ENCODE results near the gene SECTM1.

The SECTM1 gene

DNA sequence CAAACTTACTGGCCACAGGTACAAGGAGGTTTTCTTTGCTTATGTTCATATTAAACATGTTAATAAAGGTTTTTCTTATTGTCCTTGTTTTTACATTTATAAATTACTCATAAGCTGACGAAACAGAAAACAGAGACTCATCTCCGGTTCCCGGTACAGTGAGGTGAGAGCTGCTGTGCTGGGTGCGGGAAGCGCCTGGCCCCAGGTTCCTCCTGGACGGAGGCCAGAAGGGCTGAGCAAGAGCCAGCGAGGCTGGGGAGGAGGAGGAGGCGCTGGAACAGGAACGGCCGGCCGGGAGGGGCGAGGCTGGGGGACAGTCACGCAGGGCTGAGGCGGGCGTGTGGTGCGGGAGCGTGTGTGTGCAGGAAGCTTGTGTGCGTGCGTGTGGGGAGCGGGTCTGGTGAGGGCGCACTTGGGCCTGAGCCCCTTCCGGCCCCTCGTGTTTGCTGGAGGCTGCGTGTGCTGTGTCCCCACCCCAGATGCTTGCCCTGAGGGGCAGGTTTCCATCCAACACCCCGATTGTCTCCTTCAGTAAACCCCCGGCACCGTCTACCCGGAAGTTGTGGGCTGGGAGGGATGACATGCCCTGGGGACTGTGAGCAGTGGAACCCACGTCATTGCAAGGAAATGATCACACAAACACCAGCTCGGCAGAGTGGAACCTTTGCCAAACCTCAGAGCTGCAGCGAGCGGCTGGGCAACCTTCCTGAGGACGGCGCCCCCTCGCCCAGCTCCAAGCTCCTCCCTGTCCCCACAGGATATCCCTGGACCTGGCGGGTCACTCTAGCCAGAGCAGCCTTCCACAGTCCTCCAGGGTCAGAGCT, 35.6 kb downstream of the SECTM1 start:
- DNase-seq = peak; percentile 96

DNA sequence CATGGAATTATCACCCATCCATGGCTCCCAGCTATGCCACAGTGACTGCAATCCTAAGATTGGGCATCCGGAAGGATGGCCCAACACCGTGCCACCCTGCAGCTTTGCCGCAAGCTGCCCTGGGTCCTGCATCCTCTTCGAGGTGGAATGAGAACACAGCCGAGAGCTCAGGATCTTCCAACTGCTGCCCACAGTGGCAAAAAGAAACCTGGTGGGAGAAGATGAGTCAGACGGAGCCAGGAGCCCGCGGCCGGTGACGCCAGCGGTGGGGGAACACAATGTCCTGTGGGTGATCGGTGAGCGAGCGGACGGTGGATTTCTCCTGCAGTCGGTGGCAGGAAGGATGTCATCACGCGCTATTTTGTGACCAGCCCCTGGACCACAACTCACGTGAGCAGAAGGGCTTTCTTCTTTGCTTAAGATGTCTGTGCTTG, 36.3 kb downstream of the SECTM1 start:
- peak; percentile 94 for DNase-seq

DNA sequence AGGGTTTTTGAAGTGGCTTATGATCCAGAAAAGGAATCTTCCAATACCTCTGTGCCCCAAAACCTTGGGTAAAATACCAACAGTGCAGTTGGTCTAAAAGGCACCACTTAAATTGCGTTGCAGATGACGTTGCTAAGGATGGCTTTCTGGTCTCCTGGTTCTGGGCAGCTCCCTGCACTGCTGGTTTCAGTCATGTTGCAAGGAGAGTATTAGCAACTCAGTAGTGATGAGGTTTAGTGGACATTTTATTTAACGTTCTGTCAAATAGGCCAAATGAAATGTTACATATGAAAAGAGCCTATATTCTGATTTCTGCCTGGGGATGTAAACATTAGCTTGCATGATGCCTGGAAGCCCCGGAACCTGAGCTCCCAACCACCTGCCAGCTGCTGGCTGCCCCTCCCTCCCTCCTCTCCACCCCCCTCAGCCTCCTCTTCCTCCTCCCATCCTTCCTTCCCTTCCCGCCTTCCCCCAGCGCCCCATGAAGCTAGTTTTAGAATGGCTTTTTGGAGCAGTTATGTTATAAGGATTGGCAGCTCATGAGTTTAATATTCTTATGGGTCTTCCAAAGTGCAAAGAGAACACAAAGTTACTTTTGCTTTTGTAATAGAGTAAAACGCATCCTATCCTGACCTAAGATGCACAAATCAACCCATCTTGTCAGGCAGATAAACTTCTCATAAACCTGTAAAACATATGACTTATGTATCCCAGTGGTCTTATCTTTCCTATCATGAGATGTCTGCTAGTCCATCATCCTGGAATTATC, 36.9 kb downstream of the SECTM1 start:
- no peak for DNase-seq

DNA sequence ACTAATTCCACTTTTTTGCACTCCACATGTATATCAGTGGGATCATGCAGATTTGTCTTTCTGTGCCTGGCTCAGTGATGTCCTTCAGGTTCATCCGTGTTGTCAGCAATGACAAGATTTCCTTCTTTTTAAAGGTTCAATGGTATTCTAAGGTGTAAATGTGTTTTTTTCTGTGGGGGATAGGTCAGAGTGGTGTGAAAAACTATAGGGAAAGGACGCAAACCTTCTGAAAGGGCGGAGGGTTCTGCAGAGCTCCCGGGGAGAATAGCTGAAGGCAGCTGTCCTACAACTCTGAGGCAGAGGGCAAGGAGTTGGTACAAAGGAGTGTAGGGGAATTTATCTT, 38.1 kb downstream of the SECTM1 start:
- no peak for DNase-seq

DNA sequence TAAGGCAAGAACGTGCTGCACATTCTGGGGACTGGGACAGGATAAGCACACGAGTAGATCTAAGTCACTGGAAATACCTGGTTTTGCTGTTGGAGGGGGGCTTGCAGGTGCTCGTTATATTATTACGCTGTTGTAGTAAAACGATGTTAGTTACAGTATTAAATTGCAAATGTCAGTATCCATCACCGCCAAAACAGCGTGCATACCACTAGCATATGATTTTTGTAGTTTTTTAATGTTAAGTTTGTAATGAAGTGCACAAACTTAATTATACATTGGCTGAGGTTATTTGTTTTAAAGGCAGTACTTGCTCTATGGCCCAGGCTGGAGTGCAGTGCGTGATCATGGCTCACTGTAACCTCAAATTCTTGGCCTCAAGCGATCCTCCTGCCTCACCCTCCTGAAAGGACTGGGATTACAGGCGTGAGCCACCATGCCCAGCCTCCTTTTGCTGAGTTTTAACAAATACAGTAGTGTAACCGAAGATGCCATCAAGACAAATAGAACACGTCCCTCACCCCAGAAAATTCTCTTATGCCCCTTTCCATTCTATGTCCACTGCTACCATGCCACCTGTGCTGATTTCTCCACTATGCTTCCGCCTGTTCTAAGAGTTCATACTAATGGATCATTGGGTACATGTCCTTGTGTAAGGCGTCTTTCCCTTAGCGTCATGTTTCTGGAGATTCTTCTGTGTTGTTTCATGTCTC, 39.3 kb downstream of the SECTM1 start:
- DNase-seq = no peak

DNA sequence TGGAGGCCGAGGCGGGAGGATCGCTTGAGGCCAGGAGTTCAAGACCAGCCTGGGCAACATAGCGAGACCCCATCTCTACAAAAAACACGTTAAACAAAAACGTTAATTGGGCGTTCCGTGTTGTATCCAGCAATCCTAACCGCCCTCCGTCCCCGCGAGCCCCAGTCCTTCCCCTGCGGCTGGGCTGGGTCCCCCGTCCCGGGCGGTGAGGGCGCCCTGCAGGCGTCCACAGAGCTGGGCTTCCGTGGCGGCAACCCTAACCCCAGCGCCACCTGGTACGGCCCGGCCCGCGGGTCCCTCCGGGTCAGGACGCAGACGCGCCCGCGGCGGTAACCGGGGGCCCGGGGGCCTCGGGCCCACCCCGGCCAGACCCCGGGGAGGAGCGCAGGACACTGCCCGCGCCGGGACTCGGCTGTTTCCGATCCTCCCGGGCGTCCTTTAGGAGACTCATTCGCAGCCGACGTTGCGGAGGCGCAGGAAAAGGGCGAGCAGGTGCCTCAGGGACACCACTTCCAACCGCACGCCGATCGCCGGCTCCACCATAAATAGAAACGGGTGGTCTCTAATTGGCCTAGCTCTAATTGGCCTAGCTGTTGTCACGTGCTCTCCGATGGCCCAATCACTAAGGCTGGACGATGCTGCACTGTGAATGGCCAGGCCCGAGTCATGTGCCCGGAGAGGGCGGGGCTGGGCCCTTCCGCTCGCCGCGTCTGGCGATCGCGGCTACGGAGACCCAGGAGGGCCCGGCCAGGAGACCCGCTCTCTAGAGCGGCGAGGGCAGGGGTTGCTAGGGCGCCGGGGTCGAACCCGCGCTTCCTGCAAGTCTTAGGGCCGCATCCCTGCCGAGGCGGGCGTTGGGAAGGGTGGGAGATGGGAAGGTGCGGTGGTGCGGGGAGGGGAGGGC, 41.1 kb downstream of the SECTM1 start:
- DNase-seq = peak; percentile 95

DNA sequence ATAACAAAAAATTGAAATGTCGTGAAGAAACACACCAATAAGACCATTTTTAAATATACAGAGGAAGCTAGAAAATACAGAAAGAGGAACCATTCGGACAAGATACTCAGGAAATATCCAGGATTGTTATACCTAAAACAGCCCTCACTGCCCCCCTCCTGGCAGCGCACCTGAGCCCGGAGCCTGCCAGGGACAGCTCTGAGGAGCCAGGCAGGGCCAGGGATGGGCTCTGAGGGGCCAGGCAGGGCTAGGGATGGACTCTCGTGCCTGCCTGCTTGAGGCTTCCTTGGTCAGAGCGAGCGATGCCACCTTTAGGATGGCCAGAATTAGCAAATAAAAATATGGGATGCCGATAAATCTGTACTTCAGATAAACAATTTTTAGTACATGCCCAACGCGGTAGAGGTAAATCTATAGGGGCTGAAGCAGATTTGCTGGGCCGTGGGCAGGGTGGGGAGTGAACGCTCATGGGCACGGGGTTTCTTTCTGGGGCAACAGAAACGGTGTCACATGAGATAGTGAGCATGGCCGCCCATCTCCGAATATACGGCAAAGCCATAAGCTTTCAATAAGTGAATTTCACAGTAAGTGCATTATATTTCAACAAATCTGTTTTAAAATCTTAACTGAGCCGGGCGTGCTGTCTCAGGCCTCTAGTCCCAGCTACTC, 41.9 kb downstream of the SECTM1 start:
- DNase-seq = no peak

DNA sequence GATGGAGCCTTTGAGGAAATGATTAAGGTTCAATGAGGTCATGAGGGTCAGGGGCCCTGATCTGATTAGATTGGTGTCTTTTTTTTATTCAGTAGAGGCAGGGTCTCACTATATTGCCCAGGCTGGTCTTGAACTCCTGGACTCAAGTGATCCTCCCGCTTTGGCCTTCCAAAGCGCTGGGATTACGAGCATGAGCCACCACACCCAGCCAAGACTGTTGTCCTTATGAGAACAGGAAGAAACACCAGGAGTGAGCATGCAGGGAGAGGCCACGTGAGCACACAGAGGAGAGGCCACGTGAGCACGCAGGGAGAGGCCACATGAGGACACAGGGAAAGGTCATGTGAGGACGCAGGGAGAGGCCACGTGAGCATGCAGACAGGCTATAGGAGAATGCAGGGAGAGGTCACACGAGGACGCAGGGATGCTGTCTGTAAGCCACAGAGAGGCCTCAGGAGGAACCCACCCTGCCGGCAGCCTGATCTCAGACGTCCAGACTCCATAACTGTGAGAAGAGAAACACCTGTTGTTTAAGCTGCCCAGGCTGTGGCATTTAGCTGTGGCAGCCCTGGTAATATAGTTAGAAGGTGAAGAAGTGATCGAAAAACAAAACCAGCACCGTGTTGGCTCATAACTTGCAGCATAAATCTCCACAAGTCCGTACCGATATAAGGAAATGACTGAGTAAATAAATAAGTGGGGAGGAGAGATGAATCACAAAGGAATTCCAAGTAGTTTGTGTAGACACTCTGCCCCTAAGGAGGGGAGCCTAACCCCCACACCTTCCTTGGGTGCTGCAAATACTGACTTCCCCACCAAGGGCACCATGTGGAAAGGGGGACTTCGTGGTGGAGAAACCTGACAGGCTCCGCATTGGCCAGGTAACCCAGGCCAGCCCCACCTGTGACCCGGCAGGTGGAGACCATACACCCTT, 45.4 kb downstream of the SECTM1 start:
- DNase-seq = no peak

DNA sequence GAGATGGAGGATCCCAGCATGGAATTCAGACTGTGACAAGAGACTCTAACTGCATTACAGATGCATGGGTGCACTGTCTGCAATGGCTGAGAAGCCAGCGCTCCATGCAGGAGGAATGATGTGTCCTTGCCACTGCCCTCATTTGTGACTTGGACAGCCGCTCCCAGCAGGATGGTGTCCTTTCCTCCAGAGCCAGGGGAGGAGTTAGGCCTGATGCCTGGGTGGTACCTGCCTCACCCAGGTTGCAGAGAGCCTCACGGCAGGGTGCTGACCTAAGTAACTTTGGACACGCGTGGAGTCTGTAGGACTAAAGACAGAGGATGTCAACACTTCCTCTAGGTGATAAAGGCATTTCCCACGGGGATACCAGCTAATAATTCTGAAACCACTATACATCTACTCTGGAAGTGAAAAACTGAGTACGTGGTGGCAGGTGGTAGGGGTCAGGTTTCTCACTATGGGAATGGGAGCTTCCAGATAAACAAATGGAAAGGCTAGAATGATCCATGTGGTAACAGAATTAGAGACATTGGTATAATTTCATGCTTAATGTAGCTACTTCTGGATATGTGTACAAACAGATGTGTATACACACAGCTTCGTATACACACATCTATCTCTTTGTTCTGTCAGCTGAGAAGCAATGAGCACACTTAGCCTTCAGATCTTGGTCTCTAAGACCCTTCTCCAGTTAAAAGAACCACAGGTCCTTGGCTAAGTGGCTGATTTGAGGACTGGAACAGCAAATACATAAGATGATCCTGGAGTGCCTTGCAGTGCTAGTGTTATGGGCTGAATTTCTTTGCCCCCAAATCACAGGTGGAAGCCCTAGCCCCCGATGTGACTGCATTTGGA, 46.3 kb downstream of the SECTM1 start:
- no peak for DNase-seq

DNA sequence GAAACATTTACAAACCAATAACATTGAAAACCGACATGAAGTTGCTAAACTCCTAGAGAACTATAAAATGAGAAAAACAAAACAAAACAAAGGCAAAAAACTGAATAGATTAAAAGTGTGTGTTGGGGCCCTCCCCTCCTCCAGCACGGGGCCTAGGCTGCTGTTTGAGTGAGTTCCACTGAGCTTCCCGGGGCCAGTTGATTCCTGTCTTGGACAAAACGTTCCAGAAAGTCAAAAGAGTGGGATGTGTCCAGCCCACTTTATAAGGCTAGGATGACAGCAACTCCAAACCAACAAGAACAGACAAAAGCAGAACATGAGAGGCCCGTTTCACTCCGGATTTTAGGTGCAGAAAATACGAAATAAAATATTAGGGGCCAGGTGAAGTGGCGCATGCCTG, 48.4 kb downstream of the SECTM1 start:
- DNase-seq = no peak

DNA sequence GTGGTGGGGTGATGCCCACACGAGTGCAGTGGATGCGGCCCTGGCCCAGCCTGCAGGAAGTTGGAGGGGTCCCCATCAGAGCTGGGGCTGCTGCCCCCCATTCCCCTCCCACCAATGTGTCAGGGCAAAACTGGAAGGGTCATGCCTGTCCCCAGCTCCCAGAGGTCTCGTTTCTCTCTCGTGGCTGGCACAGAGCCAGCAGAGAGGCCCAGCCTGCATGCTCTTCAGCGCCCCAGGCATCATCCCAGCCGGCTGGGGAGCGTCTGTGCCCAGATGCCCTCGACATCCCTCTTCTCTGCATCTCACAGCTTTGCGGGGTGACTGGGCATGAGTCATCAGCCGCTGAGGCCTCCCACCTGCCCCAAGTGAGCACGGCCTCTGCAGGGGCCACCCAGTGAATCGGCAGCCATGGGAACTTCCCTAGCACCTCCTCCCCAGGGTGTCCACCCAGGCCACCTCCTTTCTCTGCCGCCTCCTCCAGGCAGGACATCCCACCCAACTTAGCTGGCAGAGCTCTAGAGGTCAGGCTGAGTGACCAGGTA, 50.3 kb downstream of the SECTM1 start:
- peak; percentile 76 for DNase-seq

DNA sequence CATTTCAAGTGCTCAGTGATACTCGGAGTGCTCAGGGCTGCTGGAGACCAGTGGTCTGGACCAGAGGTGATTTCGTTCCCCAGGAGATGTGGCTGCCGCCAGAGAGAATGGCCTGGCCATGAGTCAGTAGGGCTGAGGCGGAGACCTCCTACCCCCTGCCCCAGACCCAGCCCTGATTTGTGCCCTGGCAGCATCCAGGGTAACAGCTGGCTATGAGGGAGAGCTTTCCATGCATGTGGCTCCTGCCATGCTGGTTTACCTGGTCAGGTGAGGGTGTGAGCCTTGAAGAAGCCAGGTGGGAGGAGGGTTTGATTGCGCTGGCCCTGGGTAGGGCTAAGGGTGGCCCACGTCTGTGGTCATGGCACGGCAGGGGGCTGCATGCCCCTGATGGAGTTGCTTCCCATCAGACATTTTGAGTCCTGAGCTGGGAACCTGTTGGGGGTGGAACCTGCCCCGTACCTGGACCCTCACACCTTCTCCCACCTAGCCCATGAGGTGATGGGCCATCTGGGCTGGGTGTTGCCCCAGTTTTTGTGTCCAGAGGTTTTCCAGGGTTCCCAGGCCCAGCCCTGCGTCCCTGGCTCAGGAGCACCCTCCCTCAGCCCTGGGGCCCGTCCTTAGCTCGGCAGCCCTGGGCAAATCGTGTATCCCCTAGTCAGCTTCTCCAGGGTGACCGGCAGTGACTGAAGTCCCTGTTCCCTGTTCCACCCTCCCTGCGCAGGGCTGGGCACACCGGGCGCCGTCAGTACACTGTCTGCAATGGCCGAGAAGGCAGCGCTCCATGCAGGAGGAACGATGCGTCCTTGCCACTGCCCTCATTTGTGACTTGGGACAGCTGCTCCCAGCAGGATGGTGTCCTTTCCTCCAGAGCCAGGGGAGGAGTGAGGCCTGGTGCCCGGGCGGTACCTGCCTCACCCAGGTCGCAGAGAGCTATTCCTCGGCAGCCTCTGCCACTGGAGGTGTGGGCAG, 51.0 kb downstream of the SECTM1 start:
- no peak for DNase-seq

DNA sequence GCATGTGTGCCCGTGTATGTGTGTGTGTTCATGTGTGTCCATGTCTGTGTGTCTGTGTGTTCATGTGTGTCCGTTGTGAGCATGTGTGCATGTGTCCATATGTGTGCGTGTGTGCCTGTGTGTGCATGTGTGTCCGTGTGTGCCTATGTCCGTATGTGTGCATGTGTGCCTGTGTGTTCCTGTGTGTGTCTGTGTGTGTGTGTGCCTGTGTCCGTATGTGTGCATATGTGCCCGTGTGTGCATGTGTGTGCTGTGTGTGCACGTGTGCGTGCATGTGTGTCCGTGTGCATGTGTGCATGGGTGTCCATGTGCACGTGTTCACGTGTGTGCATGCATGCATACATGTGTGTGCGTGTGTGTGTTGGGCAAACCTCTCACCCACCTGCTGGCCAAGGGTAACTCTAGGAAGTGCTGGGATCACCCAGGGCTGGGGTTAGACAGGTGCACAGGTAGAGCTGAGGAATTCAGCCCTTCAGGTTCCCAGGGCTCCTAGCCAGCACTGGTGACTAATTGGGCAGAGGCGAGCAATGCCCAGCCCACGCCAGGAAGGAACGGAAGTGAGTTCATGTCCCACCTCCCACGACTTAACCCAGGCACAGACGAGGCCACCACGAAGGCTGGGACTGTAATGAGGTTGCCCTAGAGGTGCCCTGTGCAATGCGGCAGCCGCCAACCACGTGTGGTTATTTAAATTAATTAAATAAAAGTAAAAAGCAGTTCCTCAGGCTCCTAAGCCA, 51.9 kb downstream of the SECTM1 start:
- peak; percentile 66 for DNase-seq

DNA sequence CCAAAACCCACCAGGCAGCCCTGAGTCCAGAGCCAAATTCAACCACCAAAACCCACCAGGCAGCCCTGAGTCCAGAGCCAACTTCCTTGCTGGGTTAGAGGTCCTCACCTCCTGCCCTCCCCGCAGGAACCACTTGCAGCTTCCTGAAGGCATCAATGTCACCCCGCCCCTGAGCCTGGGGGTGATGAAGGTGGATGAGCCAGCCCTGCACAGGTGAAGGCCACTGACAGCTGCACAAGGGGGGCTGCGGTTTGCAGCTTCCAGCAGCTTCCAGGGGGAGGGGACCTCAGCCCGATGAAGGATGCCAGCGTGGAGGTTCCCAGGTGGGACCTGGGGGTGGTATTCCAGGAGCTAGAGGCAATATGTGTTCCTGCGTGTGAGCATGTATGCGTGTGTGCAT, 52.5 kb downstream of the SECTM1 start:
- no peak for DNase-seq

DNA sequence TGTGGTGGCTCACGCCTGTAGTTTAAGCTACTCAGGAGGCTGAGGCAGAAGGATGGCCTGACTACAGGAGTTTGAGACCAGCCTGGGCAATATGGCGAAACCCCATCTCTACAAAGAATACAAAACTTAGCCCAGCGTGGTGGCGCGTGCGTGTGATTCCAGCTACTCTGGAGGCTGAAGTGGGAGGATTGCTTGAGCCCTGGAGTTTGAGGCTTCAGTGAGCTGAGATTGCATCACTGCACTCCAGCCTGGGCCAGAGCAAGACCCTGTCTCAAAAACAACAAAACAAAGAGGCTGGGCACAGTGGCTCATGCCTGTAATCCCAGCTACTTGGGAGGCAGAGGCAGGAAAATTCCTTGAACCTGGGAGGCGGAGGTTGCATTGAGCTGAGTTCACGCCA, 53.0 kb downstream of the SECTM1 start:
- no peak for DNase-seq

DNA sequence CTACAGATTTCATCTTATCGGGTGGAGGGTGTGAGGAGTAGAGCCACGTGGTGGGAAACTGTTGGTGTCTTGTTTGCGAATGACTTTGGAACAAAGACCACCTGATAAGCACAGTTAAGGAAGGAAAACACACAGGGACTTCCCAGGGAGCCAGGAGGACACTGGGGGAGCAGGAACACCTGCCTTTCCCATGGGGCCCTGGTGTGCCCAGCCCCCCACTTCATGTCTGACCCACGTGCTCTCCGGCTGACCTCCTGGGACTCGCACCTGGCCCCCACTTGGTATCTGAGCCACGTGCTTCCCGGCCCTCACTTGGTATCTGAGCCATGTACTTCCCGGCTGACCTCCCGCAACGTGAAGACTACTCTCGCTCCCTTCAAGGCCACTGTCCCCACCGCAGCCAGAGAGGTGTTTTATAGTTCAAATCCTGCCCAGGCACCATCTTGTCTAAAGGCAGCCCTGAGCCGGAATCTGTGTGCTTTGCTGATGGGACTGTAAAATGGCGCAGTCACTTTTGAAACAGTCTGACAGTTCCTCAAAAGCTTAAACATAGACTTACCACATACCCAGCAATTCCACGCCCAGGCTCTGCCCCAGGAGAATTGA, 54.7 kb downstream of the SECTM1 start:
- DNase-seq = no peak

DNA sequence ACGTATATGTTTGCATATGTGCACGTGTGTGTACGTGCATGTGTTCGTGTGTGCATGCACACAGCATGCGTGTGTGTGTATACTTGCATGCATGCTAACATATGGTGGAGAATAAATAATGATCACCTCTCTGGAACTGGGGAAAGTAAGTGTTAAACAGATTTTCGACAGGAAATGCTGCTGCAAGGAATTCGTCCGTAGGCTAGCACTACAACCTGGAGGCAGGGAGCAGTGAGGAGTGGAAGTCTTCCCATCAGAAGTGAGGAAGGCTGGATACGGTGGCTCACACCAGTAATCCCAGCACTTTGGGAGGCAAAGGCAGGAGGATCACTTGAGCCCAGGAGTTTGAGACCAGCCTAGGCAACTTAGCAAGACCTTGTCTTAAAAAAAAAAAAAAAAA, 55.3 kb downstream of the SECTM1 start:
- no peak for DNase-seq

All from stimulated activated CD4-positive, alpha-beta T cell treated with anti-CD3 and anti-CD28 coated beads, Interleukin-1b, Interleukin-23, amount 100 ng/mL, for 48 hours (primary cell).